ENCODE results near the gene RAC2.

The RAC2 gene

GRCh38 chr22:37267661-37268413 is 23.8 kb upstream of the RAC2 start:
- no peak overlapping the region for H3K4me3 ChIP-seq (ENCODE audit: insufficient read depth in 1 of 2, low read depth in 1 of 2, low read length in 2 of 2)
- no peak overlapping the region for H3K27ac ChIP-seq (ENCODE audit: low read length, poor library complexity, severe bottlenecking)
- H2BK12ac ChIP-seq (ENCODE audit: low read length in 2 of 2), result peak overlapping the region; percentile 55 to 91
- H3K9me3 ChIP-seq (ENCODE audit: control insufficient read depth, low read length), result peaks cover 19% of the 10 kb centered on the region
- H3K14ac ChIP-seq (ENCODE audit: low read length in 2 of 2), result no peak overlapping the region
- H3K18ac ChIP-seq (ENCODE audit: low read depth in 1 of 2, low read length in 2 of 2), result peak overlapping the region; percentile 47 to 91
- peak overlapping the region; percentile 97 for H4K8ac ChIP-seq (ENCODE audit: low read length)
- DNase-seq, result peak; percentile 50
- H3K4me1 ChIP-seq (ENCODE audit: control insufficient read depth, insufficient read depth, low read depth, low read length), result peaks cover 7% of the 10 kb centered on the region
- peak overlapping the region; percentile 77 for H2AK5ac ChIP-seq (ENCODE audit: low read length, severe bottlenecking)
- peak overlapping the region in 1 of 2 experiments; percentile 63 for H3K23ac ChIP-seq (ENCODE audit: low read length in 2 of 2)
- no peaks in the 10 kb centered on the region for H3K36me3 ChIP-seq (ENCODE audit: control insufficient read depth in 1 of 2, insufficient read depth in 2 of 2, low read depth in 1 of 2, low read length in 2 of 2)
- H4K91ac ChIP-seq (ENCODE audit: low read length), result peak overlapping the region; percentile 89
- H3K79me1 ChIP-seq (replicated peaks; ENCODE audit: low read length, poor library complexity, severe bottlenecking), result no peaks in the 10 kb centered on the region
- peak overlapping the region; percentile 66 to 97 for H3K4ac ChIP-seq (ENCODE audit: low read depth in 1 of 2, low read length in 2 of 2)
- WGBS, result 81% methylated on average over 11 of the region's 11 CpGs
- no peak overlapping the region for H3K4me2 ChIP-seq (ENCODE audit: low read length, poor library complexity, severe bottlenecking)
- H3K27me3 ChIP-seq (ENCODE audit: control insufficient read depth in 1 of 2, insufficient read depth in 1 of 2, low read length in 2 of 2), result peaks cover 0 to 2% of the 10 kb centered on the region in 2 experiments
- H3K9ac ChIP-seq (ENCODE audit: low read length), result peak overlapping the region; percentile 87
- H2BK15ac ChIP-seq (ENCODE audit: low read depth, poor library complexity, severe bottlenecking), result peak overlapping the region; percentile 70
- H2BK5ac ChIP-seq (ENCODE audit: low read depth, low read length, poor library complexity, severe bottlenecking), result no peak overlapping the region
- H2AFZ ChIP-seq (ENCODE audit: low read depth, low read length), result no peak overlapping the region
- H2BK120ac ChIP-seq (ENCODE audit: low read depth, low read length), result no peak overlapping the region

GRCh38 chr22:37267135-37267587 is 23.1 kb upstream of the RAC2 start:
- H3K27ac ChIP-seq (ENCODE audit: low read length, poor library complexity, severe bottlenecking), result no peak overlapping the region
- peak overlapping the region; percentile 87 for H3K9ac ChIP-seq (ENCODE audit: low read length)
- H3K9me3 ChIP-seq (ENCODE audit: control insufficient read depth, low read length), result peaks cover 19% of the 10 kb centered on the region
- peak overlapping the region; percentile 80 for H2BK15ac ChIP-seq (ENCODE audit: low read depth, poor library complexity, severe bottlenecking)
- no peak overlapping the region for H3K23ac ChIP-seq (ENCODE audit: low read length in 2 of 2)
- no peak overlapping the region for H2AK5ac ChIP-seq (ENCODE audit: low read length, severe bottlenecking)
- no peak overlapping the region for H2BK120ac ChIP-seq (ENCODE audit: low read depth, low read length)
- peak; percentile 66 for DNase-seq
- no peak overlapping the region for H3K14ac ChIP-seq (ENCODE audit: low read length in 2 of 2)
- H3K18ac ChIP-seq (ENCODE audit: low read depth in 1 of 2, low read length in 2 of 2), result peak overlapping the region; percentile 71 to 84
- H3K36me3 ChIP-seq (ENCODE audit: control insufficient read depth in 1 of 2, insufficient read depth in 2 of 2, low read depth in 1 of 2, low read length in 2 of 2), result no peaks in the 10 kb centered on the region
- H3K4me2 ChIP-seq (ENCODE audit: low read length, poor library complexity, severe bottlenecking), result peak overlapping the region; percentile 55
- peaks cover 0 to 9% of the 10 kb centered on the region in 2 experiments for H3K27me3 ChIP-seq (ENCODE audit: control insufficient read depth in 1 of 2, insufficient read depth in 1 of 2, low read length in 2 of 2)
- H3K4ac ChIP-seq (ENCODE audit: low read depth in 1 of 2, low read length in 2 of 2), result peak overlapping the region; percentile 2 to 10
- WGBS, result 20% methylated on average over 22 of the region's 22 CpGs
- H3K4me1 ChIP-seq (ENCODE audit: control insufficient read depth, insufficient read depth, low read depth, low read length), result peaks cover 5% of the 10 kb centered on the region
- peak overlapping the region; percentile 39 to 76 for H3K4me3 ChIP-seq (ENCODE audit: insufficient read depth in 1 of 2, low read depth in 1 of 2, low read length in 2 of 2)
- peak overlapping the region; percentile 60 for H4K91ac ChIP-seq (ENCODE audit: low read length)
- no peaks in the 10 kb centered on the region for H3K79me1 ChIP-seq (replicated peaks; ENCODE audit: low read length, poor library complexity, severe bottlenecking)
- H2AFZ ChIP-seq (ENCODE audit: low read depth, low read length), result no peak overlapping the region
- peak overlapping the region; percentile 85 for H4K8ac ChIP-seq (ENCODE audit: low read length)
- H2BK12ac ChIP-seq (ENCODE audit: low read length in 2 of 2), result peak overlapping the region; percentile 7 to 91
- H2BK5ac ChIP-seq (ENCODE audit: low read depth, low read length, poor library complexity, severe bottlenecking), result no peak overlapping the region

GRCh38 chr22:37266581-37267134 is 22.6 kb upstream of the RAC2 start:
- Histone ChIP-seq H3K36me3 (ENCODE audit: control insufficient read depth in 1 of 2, insufficient read depth in 2 of 2, low read depth in 1 of 2, low read length in 2 of 2) (no peaks in the 10 kb centered on the region), H3K4me1 (ENCODE audit: control insufficient read depth, insufficient read depth, low read depth, low read length) (peaks cover 2% of the 10 kb centered on the region), H3K18ac (ENCODE audit: low read depth in 1 of 2, low read length in 2 of 2) (peak overlapping the region in 1 of 2 experiments; percentile 71), H2BK12ac (ENCODE audit: low read length in 2 of 2) (peak overlapping the region; percentile 7 to 91), H2BK120ac (ENCODE audit: low read depth, low read length) (no peak overlapping the region), H2AFZ (ENCODE audit: low read depth, low read length) (peak overlapping the region; percentile 36), H2AK5ac (ENCODE audit: low read length, severe bottlenecking) (no peak overlapping the region), H2BK5ac (ENCODE audit: low read depth, low read length, poor library complexity, severe bottlenecking) (no peak overlapping the region), H4K91ac (ENCODE audit: low read length) (peak overlapping the region; percentile 60), H3K23ac (ENCODE audit: low read length in 2 of 2) (no peak overlapping the region), H3K27me3 (ENCODE audit: control insufficient read depth in 1 of 2, insufficient read depth in 1 of 2, low read length in 2 of 2) (peaks cover 0 to 14% of the 10 kb centered on the region in 2 experiments), H3K4me2 (ENCODE audit: low read length, poor library complexity, severe bottlenecking) (no peak overlapping the region), H3K9ac (ENCODE audit: low read length) (peak overlapping the region; percentile 87), H3K14ac (ENCODE audit: low read length in 2 of 2) (peak overlapping the region in 1 of 2 experiments; percentile 83), H3K79me1 (replicated peaks; ENCODE audit: low read length, poor library complexity, severe bottlenecking) (no peaks in the 10 kb centered on the region), H3K9me3 (ENCODE audit: control insufficient read depth, low read length) (peaks cover 19% of the 10 kb centered on the region), H4K8ac (ENCODE audit: low read length) (peak overlapping the region; percentile 14), H3K4me3 (ENCODE audit: insufficient read depth in 1 of 2, low read depth in 1 of 2, low read length in 2 of 2) (peak overlapping the region in 1 of 2 experiments; percentile 76), H3K27ac (ENCODE audit: low read length, poor library complexity, severe bottlenecking) (no peak overlapping the region), H3K4ac (ENCODE audit: low read depth in 1 of 2, low read length in 2 of 2) (peak overlapping the region; percentile 2 to 10), H2BK15ac (ENCODE audit: low read depth, poor library complexity, severe bottlenecking) (peak overlapping the region; percentile 4)
- WGBS, result 70% methylated on average over 18 of the region's 18 CpGs
- no peak for DNase-seq
